Measurements from ENCODE around the gene KIAA1671. TPM values are rescaled to one million over a fixed set of nuclear protein-coding genes. Genes with fewer than 3 reads are reported as not detected.

The KIAA1671 gene
- total RNA-seq, 4 donors from 2014 or later: 7.5 to 26.5 (median 9.1) TPM

DNA sequence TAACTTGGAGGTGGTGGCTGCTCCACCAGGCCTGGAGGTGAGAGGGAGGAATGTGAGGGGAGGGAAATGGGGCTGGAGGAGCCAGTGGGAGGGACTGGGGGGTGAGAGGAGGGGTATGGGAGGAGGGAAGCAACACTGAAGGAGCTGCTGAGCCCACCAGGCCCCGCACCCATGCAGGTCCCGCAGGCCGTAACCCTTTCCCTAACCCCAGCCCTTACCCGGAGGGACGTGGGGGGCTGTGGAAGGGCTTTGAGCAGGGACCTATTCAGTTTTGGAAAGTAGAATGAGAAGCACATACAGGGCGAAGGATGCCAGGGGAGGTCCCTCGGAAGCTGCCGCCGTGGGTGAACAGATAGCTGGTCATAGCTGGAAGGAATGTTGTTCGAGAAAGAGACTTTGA, 213.3 kb downstream of the KIAA1671 start:
- no peak for DNase-seq (ENCODE audit: low spot score)

DNA sequence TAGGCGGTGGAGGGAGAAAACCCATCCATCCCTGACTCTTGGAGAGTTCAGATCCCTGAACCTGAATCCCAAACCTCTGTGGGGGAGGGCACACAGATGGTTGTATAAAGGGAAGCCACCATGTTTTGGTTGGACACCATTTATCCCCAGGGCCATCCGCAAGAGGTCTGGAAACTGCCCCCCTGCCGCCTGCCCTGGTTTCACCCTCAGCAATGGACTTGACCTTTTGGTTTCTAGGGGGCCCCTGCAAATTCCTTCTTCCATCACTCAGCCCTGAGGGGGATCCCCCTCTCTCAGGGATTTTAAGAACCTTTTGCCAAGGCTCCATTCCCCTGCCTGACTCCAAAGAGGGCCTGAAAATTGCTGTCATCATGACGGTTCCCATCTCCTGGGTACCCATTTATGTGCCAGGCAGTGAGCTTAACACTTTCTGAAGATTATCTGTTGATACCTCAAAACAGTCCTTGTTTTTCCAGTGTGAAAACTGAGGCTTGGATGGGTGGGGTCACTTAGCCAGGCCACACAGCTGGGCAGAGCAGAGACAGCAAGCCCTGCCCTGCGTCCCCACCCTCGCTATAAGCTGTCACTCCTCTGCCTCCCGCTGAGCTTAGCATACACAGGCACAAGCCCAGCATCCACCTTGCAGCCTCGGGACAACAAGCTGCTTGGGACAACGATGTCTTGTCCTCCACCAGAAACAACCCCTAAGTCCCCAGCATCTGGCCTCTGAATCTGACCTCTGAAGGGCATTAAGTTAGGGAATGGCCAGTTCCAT, 213.9 kb downstream of the KIAA1671 start:
- DNase-seq (ENCODE audit: low spot score) (no peak), ATAC-seq (ENCODE audit: low FRiP score) (no peak)
- TF ChIP-seq, protein P1, sequence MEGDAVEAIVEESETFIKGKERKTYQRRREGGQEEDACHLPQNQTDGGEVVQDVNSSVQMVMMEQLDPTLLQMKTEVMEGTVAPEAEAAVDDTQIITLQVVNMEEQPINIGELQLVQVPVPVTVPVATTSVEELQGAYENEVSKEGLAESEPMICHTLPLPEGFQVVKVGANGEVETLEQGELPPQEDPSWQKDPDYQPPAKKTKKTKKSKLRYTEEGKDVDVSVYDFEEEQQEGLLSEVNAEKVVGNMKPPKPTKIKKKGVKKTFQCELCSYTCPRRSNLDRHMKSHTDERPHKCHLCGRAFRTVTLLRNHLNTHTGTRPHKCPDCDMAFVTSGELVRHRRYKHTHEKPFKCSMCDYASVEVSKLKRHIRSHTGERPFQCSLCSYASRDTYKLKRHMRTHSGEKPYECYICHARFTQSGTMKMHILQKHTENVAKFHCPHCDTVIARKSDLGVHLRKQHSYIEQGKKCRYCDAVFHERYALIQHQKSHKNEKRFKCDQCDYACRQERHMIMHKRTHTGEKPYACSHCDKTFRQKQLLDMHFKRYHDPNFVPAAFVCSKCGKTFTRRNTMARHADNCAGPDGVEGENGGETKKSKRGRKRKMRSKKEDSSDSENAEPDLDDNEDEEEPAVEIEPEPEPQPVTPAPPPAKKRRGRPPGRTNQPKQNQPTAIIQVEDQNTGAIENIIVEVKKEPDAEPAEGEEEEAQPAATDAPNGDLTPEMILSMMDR (IDR thresholded peaks at IDR 0.05): no peak

More for the DNA sequence above, 213.3 kb downstream of the KIAA1671 start:
- no peak for ATAC-seq (ENCODE audit: low FRiP score)
- TF ChIP-seq, protein P1 (IDR thresholded peaks at IDR 0.05): no peak

DNA sequence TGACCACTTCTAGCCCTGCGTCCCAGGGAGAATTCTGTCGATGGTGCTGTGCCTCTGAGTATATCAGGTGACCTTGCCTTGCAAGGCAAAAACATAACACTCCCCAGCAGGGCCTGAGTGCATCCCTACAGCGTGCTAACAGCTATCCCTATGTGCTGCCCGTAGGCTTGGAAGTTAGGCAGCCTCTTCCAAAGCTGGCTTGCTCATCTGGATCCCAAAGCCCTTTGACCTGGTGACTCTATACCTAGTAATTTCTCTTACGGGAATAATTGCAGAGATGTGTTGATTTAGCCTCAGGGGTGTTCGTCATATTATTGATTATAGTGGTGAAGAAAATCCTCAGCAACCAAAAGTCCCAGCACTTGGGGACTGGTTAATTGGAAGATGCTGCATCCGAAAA, 214.6 kb downstream of the KIAA1671 start:
- TF ChIP-seq, protein P1 (IDR thresholded peaks at IDR 0.05): no peak
- DNase-seq (ENCODE audit: low spot score) (no peak), ATAC-seq (ENCODE audit: low FRiP score) (no peak)

DNA sequence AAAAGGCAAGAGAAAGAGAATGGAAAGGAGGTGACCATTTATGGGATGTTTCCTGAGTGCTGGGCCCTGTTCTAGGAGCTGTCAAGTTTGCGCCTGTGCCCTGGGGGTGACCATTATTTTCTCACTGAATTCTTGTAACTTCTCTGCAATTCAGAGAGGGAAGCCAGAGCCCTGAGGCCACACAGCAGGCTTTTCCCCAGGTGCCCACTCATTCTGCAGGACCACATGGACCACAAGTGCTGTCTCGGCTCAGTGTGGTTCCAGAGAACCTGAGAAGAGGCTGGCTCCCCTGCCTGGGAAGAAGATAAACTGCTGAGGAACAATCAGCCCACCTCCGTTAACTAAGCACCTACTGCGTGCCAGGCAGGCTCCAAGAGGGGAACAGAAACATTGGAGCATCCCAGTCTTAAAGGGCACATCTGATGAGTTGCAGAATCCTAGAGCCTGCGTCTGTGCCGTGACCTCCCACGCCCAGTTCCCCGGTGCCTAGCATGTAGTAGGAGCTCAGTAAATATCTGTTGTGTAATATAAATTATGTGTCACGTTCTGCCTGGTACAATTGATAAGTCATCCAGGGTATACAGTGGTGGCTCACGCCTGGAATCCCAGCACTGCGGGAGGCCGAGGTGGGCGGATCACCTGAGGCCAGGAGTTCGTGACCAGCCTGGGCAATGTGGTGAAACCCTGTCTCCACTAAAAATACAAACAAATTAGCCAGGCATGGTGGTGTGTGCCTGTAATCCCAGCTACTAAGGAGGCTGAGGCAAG, 215.5 kb downstream of the KIAA1671 start:
- DNase-seq (ENCODE audit: low spot score) (no peak), ATAC-seq (ENCODE audit: low FRiP score) (no peak)
- TF ChIP-seq, protein P1 (IDR thresholded peaks at IDR 0.05): no peak

DNA sequence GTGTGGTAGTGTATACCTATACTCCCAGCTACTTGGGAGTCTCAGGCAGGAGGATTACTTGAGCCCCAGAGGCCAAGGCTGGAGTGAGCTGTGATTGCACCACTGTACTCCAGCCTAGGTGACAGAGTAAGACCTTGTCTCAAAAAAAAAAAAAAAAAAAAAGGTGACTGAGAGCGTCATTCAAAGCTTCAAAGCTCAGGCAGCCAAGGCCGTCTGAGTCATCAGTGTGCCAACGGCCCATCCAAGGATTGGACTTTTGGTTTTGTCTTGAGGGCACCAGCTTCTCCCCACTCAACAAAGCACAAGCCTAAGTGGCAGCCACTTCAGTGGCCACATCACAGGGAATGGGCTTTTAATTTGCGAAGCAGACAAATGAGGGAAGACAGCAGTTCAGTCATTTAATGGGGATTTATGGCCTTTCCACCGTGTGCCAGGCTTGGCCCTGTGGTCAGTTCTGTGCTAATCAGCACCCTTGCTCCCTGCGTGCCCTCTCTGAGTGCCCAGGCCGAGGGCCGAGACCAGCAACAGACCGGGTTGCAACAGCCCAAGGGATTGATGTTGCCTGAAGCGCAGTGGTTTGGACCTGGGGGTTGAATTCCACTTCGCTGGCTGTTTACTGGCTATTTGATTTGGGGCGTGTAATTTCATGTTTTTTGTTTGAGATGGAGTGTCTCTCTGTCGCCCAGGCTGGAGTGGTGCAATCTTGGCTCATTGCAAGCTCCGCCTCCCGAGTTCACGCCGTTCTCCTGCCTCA, 216.9 kb downstream of the KIAA1671 start:
- TF ChIP-seq, protein P1 (IDR thresholded peaks at IDR 0.05): no peak
- ATAC-seq (ENCODE audit: low FRiP score) (no peak), DNase-seq (ENCODE audit: low spot score) (no peak)

DNA sequence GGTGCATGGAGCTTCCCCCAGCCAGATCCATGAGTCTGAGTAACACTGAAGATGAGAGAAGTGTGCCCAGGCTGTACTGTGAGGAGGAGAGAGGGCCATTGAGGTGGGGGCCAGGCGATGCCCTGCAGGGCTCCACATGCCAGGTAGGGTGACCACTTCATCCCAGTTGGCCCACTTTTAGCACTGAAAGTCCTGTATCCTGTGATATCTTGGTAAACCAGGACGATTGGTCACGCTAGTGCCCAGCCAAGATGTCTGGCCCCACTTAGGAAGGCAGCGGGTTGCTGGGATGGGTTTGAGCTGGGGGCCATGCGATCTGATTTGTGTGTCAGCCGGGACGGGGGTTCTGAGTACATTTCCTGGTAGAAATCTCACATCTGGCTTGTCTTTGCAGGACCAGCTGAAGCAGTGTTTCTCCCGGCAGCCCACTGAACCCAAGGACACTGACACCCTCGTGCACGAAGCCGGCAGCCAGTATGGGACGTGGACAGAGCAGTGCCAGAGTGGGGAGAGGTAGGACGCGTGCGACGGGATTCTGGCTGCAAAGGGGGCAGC, 218.0 kb downstream of the KIAA1671 start:
- ATAC-seq (ENCODE audit: low FRiP score) (no peak), DNase-seq (ENCODE audit: low spot score) (no peak)
- TF ChIP-seq, protein P1 (IDR thresholded peaks at IDR 0.05): no peak
